ENCODE results near the gene RPS18.
A peak's percentile ranks its signal among the peaks of the same experiment; 100 is the strongest.

The RPS18 gene

GRCh38 chr6:33320315-33321181, 48.7 kb downstream of the RPS18 start:
- H3K4me3 ChIP-seq (ENCODE audit: low read length in 2 of 2): peak overlapping the region in 1 of 2 donors; percentile 85
- H3K4me1 ChIP-seq (ENCODE audit: control insufficient read depth in 2 of 2, insufficient read depth in 2 of 2, low read length in 2 of 2): peaks cover 43 to 46% of the 10 kb centered on the region in 2 donors
- peak overlapping the region in 1 of 2 donors; percentile 32 for H3K27ac ChIP-seq (ENCODE audit: low read depth in 2 of 2, low read length in 2 of 2)
- H3K36me3 ChIP-seq (ENCODE audit: control insufficient read depth in 2 of 2, insufficient read depth in 2 of 2, low read length in 2 of 2): peaks cover 26 to 27% of the 10 kb centered on the region in 2 donors
- H3K27me3 ChIP-seq (ENCODE audit: control insufficient read depth in 2 of 2, insufficient read depth in 2 of 2, low read length in 2 of 2): no peaks in the 10 kb centered on the region
- H3K9ac ChIP-seq (ENCODE audit: low read depth in 1 of 2, low read length in 2 of 2): no peak overlapping the region
- no peaks in the 10 kb centered on the region for H3K9me3 ChIP-seq (ENCODE audit: control insufficient read depth in 2 of 2, low read length in 2 of 2)

- H3K27me3 ChIP-seq (ENCODE audit: control insufficient read depth in 2 of 2, insufficient read depth in 2 of 2, low read length in 2 of 2): no peaks in the 10 kb centered on the region
- peaks cover 26 to 27% of the 10 kb centered on the region in 2 donors for H3K36me3 ChIP-seq (ENCODE audit: control insufficient read depth in 2 of 2, insufficient read depth in 2 of 2, low read length in 2 of 2)
- no peak overlapping the region for H3K27ac ChIP-seq (ENCODE audit: low read depth in 2 of 2, low read length in 2 of 2)
- H3K4me1 ChIP-seq (ENCODE audit: control insufficient read depth in 2 of 2, insufficient read depth in 2 of 2, low read length in 2 of 2): peaks cover 40 to 46% of the 10 kb centered on the region in 2 donors
- no peaks in the 10 kb centered on the region for H3K9me3 ChIP-seq (ENCODE audit: control insufficient read depth in 2 of 2, low read length in 2 of 2)
- H3K4me3 ChIP-seq (ENCODE audit: low read length in 2 of 2): peak overlapping the region in 1 of 2 donors; percentile 85
- H3K9ac ChIP-seq (ENCODE audit: low read depth in 1 of 2, low read length in 2 of 2): no peak overlapping the region
Measured at GRCh38 chr6:33321227-33321626, 49.4 kb downstream of the RPS18 start.

GRCh38 chr6:33323623-33323948, 51.7 kb downstream of the RPS18 start:
- Histone ChIP-seq H3K36me3 (ENCODE audit: control insufficient read depth in 2 of 2, insufficient read depth in 2 of 2, low read length in 2 of 2) (peaks cover 26% of the 10 kb centered on the region in 2 donors), H3K27me3 (ENCODE audit: control insufficient read depth in 2 of 2, insufficient read depth in 2 of 2, low read length in 2 of 2) (no peaks in the 10 kb centered on the region), H3K4me3 (ENCODE audit: low read length in 2 of 2) (peak overlapping the region; percentile 85 to 96), H3K9ac (ENCODE audit: low read depth in 1 of 2, low read length in 2 of 2) (peak overlapping the region; percentile 74), H3K4me1 (ENCODE audit: control insufficient read depth in 2 of 2, insufficient read depth in 2 of 2, low read length in 2 of 2) (peaks cover 28 to 38% of the 10 kb centered on the region in 2 donors), H3K27ac (ENCODE audit: low read depth in 2 of 2, low read length in 2 of 2) (peak overlapping the region; percentile 86 to 89), H3K9me3 (ENCODE audit: control insufficient read depth in 2 of 2, low read length in 2 of 2) (no peaks in the 10 kb centered on the region)

- Histone ChIP-seq H3K9ac (ENCODE audit: low read depth in 1 of 2, low read length in 2 of 2) (peak overlapping the region; percentile 74), H3K27ac (ENCODE audit: low read depth in 2 of 2, low read length in 2 of 2) (peak overlapping the region; percentile 86 to 89), H3K4me3 (ENCODE audit: low read length in 2 of 2) (peak overlapping the region; percentile 85 to 96), H3K36me3 (ENCODE audit: control insufficient read depth in 2 of 2, insufficient read depth in 2 of 2, low read length in 2 of 2) (peaks cover 21% of the 10 kb centered on the region in 2 donors), H3K27me3 (ENCODE audit: control insufficient read depth in 2 of 2, insufficient read depth in 2 of 2, low read length in 2 of 2) (no peaks in the 10 kb centered on the region), H3K9me3 (ENCODE audit: control insufficient read depth in 2 of 2, low read length in 2 of 2) (no peaks in the 10 kb centered on the region), H3K4me1 (ENCODE audit: control insufficient read depth in 2 of 2, insufficient read depth in 2 of 2, low read length in 2 of 2) (peaks cover 25 to 33% of the 10 kb centered on the region in 2 donors)
Measured at GRCh38 chr6:33324125-33324524, 52.2 kb downstream of the RPS18 start.
